Activated T-cell treated with anti-CD3 and anti-CD28 coated beads, Interleukin-2, amount 50 U/mL, for 4 hours (primary cell): Measurements from ENCODE around the gene STRADB. TPM values are rescaled to one million over a fixed set of nuclear protein-coding genes. Genes with fewer than 3 reads are reported as not detected.

Source experiments
- ATAC-seq, 2 donors: fragments of 200-7000 bp; cut with Tn5 transposase; one replicate each; pipeline ENCODE4 v1.10.0; 2021
- DNase-seq: peaks from one replicate; pipeline ENCODE4 v3.0.0-alpha.2; 2020
- H3K27me3 Mint-ChIP-seq: one replicate; pipeline ENCODE4 v1.8.0; 2021; ENCODE audit warnings: low read depth, mixed read lengths
- H3K36me3 Mint-ChIP-seq: one replicate; pipeline ENCODE4 v1.8.0; 2022; ENCODE audit warnings: mixed read lengths; ENCODE audit not compliant: insufficient read depth
- H3K4me1 Mint-ChIP-seq: one replicate; pipeline ENCODE4 v1.8.0; 2021; ENCODE audit warnings: low read depth, mixed read lengths
- H3K4me3 Mint-ChIP-seq: one replicate; pipeline ENCODE4 v1.8.0; 2021; ENCODE audit warnings: mild to moderate bottlenecking, moderate library complexity, mixed read lengths
- H3K9me3 Mint-ChIP-seq: one replicate; pipeline ENCODE4 v1.8.0; 2021; ENCODE audit warnings: mixed read lengths
- total RNA-seq, 3 donors: library from RNA; stranded (reverse); gene quantifications; one replicate each; pipeline ENCODE4 v1.2.1, GENCODE V29; 2021

STRADB gene
- total RNA-seq, 3 donors from 2014 or later = 10.8 to 15.9 (median 11.9) TPM

- Mint-ChIP-seq H3K9me3 (peaks cover 26% of the 10 kb centered on the region), H3K36me3 (peaks cover 5% of the 10 kb centered on the region), H3K4me3 (no peak overlapping the region), H3K4me1 (no peaks in the 10 kb centered on the region), H3K27me3 (no peaks in the 10 kb centered on the region)
- ATAC-seq = no peak
- no peak for DNase-seq
These were observed 65.6 kb downstream of the STRADB start for GRCh38 chr2:201517094-201517493.

GRCh38 chr2:201520201-201520600, 68.7 kb downstream of the STRADB start:
- peaks cover 11% of the 10 kb centered on the region for H3K36me3 Mint-ChIP-seq
- H3K27me3 Mint-ChIP-seq = no peaks in the 10 kb centered on the region
- no peak overlapping the region for H3K4me3 Mint-ChIP-seq
- peaks cover 38% of the 10 kb centered on the region for H3K9me3 Mint-ChIP-seq
- no peak for DNase-seq
- peaks cover 10% of the 10 kb centered on the region for H3K4me1 Mint-ChIP-seq
- ATAC-seq = no peak

- peaks cover 52% of the 10 kb centered on the region for H3K9me3 Mint-ChIP-seq
- H3K4me3 Mint-ChIP-seq = no peak overlapping the region
- H3K36me3 Mint-ChIP-seq = peaks cover 11% of the 10 kb centered on the region
- H3K4me1 Mint-ChIP-seq = peaks cover 21% of the 10 kb centered on the region
- ATAC-seq (no peak), DNase-seq (no peak)
- H3K27me3 Mint-ChIP-seq = no peaks in the 10 kb centered on the region
These were observed 71.4 kb downstream of the STRADB start for GRCh38 chr2:201522965-201523364.

GRCh38 chr2:201523506-201523905, 72.0 kb downstream of the STRADB start:
- no peak for DNase-seq
- Mint-ChIP-seq H3K9me3 (peaks cover 55% of the 10 kb centered on the region), H3K36me3 (peaks cover 11% of the 10 kb centered on the region)

More at GRCh38 chr2:201523506-201523905, 72.0 kb downstream of the STRADB start:
- ATAC-seq = no peak
- H3K4me1 Mint-ChIP-seq = peaks cover 21% of the 10 kb centered on the region
- H3K4me3 Mint-ChIP-seq = no peak overlapping the region
- no peaks in the 10 kb centered on the region for H3K27me3 Mint-ChIP-seq

Other genes with a start within 250 kb of the STRADB start
- 10 to 100 TPM; 31.6 to 45.8 (median 36.9) TPM for gene CASP8, start 191.2 kb upstream of the STRADB start, total RNA-seq
- gene FLACC1, start 94.4 kb upstream of the STRADB start, total RNA-seq = 1 to 10 TPM in 1 of 3 donors, under 1 TPM in 2; 0.63 to 1.5 (median 0.87) TPM
- gene TRAK2, start 282 bp upstream of the STRADB start, total RNA-seq = 10 to 100 TPM; 18.1 to 18.4 (median 18.4) TPM
- gene TMEM237, start 191.8 kb downstream of the STRADB start, total RNA-seq = 10 to 100 TPM in 2 of 3 donors, 1 to 10 TPM in 1; 6.8 to 10.9 (median 10.5) TPM
- gene MPP4, start 246.9 kb downstream of the STRADB start, total RNA-seq = not detected